Measurements from ENCODE around the gene CCDC7.
"Not testable (repeated sequence)": the region's sequence is repeated elsewhere in the genome, so short reads cannot be mapped to it uniquely, and the experiment has no call there.

- not testable (repeated sequence) for TF ChIP-seq POLR2A, POLR2AphosphoS5 (IDR thresholded peaks at IDR 0.05; ENCODE audit: low read depth, low read length)
These were observed 253.7 kb downstream of the CCDC7 start for GRCh38 chr10:32699683-32700082.

All from GM12892 (cell line).